HepG2 (cell line): Measurements from ENCODE around the gene CARS1. TPM values are rescaled to one million over a fixed set of nuclear protein-coding genes. Genes with fewer than 3 reads are reported as not detected.

Source experiments
- ATAC-seq: fragments of 200-7000 bp; cut with Tn5 transposase; 3 replicates; pipeline ENCODE4 v1.9.1; 2020; ENCODE audit warnings: mild to moderate bottlenecking, moderate library complexity
- BruUV-seq: library from RNA; stranded (reverse); fragments of 400-500 nt; replicated peaks from 2 replicates; lab custom pipeline; 2021; lab: Mats Ljungman, UMichigan
- CTCF ChIA-PET: fragments of 300-600 bp; formaldehyde crosslinking; extraction: SDS; loops from one replicate; lab custom pipeline; 2021; ENCODE audit warnings: low total read pairs, inconsistent platforms, low intra/inter-chr PET ratio; lab: Yijun Ruan, JAX
- POLR2A ChIA-PET: fragments of 350-600 bp; sonication (Branson Sonifier 250); formaldehyde crosslinking; loops from one replicate; lab custom pipeline; 2020; ENCODE audit warnings: antibody characterized with exemption, inconsistent platforms; lab: Yijun Ruan, JAX
- DNase-seq: peaks from one replicate; pipeline ENCODE4 v3.0.0-alpha.2; 2015; ENCODE audit warnings: low spot score
- FAIRE-seq: peaks from 3 replicates; lab custom pipeline; 2011; peaks lifted over from hg19 to GRCh38; lab: Jason Lieb, UNC
- H2AFZ ChIP-seq: one replicate; pipeline ENCODE4 v1.6.1; 2011; ENCODE audit warnings: low read length, inconsistent platforms
- H3K27ac ChIP-seq: fragments of 300-600 bp; 3 replicates; pipeline ENCODE4 v1.8.0; 2011; ENCODE audit warnings: mixed run types, mild to moderate bottlenecking, mixed read lengths, low read length, inconsistent platforms; ENCODE audit not compliant: insufficient read depth; ENCODE audit errors: extremely low read length
- H3K27me3 ChIP-seq, 2 experiments: fragments of 200-600 bp in 1 of 2; 2 replicates in 1 of 2; 3 replicates in 1 of 2; pipeline versions ENCODE4 v1.6.0 to v1.8.0; 2011; ENCODE audit warnings: low read length in 2 of 2, mild to moderate bottlenecking in 2 of 2, moderate library complexity in 2 of 2, inconsistent platforms in 1 of 2; ENCODE audit not compliant: insufficient read depth in 2 of 2, control insufficient read depth in 1 of 2
- H3K36me3 ChIP-seq, 2 experiments: fragments of 200-600 bp in 1 of 2; replicated peaks in 1 of 2; 2 replicates in 1 of 2; 3 replicates in 1 of 2; pipeline versions ENCODE4 v1.5.1 to v1.8.0; 2011; ENCODE audit warnings: low read length in 2 of 2, inconsistent platforms in 1 of 2; ENCODE audit not compliant: insufficient read depth in 2 of 2, control insufficient read depth in 1 of 2
- H3K4me1 ChIP-seq: 2 replicates; pipeline ENCODE4 v1.5.1; 2012; ENCODE audit warnings: low read length, inconsistent platforms; ENCODE audit not compliant: insufficient read depth
- H3K4me2 ChIP-seq: 2 replicates; pipeline ENCODE4 v1.6.0; 2011; ENCODE audit warnings: low read depth, low read length, inconsistent platforms
- H3K4me3 ChIP-seq, 3 experiments: fragments of 200-600 bp in 1 of 3; sonication (generic), shearing (Covaris generic) in 1 of 3; replicated peaks in 1 of 3; 2 replicates each; pipeline ENCODE4 v1.5.1; 2011 to 2016; ENCODE audit warnings: low read length in 3 of 3, inconsistent platforms in 2 of 3, low read depth in 2 of 3, mild to moderate bottlenecking in 2 of 3, control low read depth in 1 of 3, mixed read lengths in 1 of 3; ENCODE audit not compliant: insufficient read depth in 1 of 3
- H3K79me2 ChIP-seq: one replicate; pipeline ENCODE4 v1.6.1; 2011; ENCODE audit warnings: low read length, inconsistent platforms; ENCODE audit not compliant: insufficient read depth
- H3K9ac ChIP-seq: 2 replicates; pipeline ENCODE4 v1.6.0; 2011; ENCODE audit warnings: mild to moderate bottlenecking, low read depth, low read length, inconsistent platforms; ENCODE audit not compliant: insufficient read depth
- H3K9me3 ChIP-seq: 2 replicates; pipeline ENCODE4 v1.5.1; 2012; ENCODE audit warnings: mild to moderate bottlenecking, low read length
- H4K20me1 ChIP-seq: 2 replicates; pipeline ENCODE4 v1.6.0; 2011; ENCODE audit warnings: inconsistent platforms, mild to moderate bottlenecking, low read length, moderate library complexity; ENCODE audit not compliant: insufficient read depth
- AGO2 ChIP-seq: fragments of 200-400 bp; formaldehyde crosslinking; optimal IDR thresholded peaks from 2 replicates; pipeline ENCODE3; 2017; ENCODE audit warnings: mild to moderate bottlenecking, low read depth, low read length, moderate library complexity
- GATA4 ChIP-seq: sonication (generic); IDR thresholded peaks from 2 replicates; pipeline ENCODE4 v1.6.1; 2016; ENCODE audit warnings: antibody characterized with exemption, low read depth, borderline replicate concordance
- GPN1 ChIP-seq: sonication (generic); formaldehyde crosslinking; IDR thresholded peaks from 2 replicates; pipeline ENCODE4 v1.5.1; 2020; ENCODE audit warnings: missing genetic modification reagents, borderline replicate concordance
- HCFC1 ChIP-seq: fragments of 150-350 bp; IDR thresholded peaks from 2 replicates; pipeline ENCODE4 v1.6.1; 2014; ENCODE audit warnings: low read depth, low read length
- HNF4A ChIP-seq: sonication (generic); formaldehyde crosslinking; IDR thresholded peaks from 2 replicates; pipeline ENCODE4 v1.4.0; 2020; ENCODE audit warnings: missing genetic modification reagents
- HNRNPL ChIP-seq: fragments of 200-400 bp; formaldehyde crosslinking; IDR thresholded peaks from 2 replicates; pipeline ENCODE4 v1.6.1; 2017; ENCODE audit warnings: mild to moderate bottlenecking, low read depth, low read length
- MATR3 ChIP-seq: sonication (generic); formaldehyde crosslinking; IDR thresholded peaks from 2 replicates; pipeline ENCODE4 v1.4.0; 2020; ENCODE audit warnings: missing genetic modification reagents
- MAZ ChIP-seq, 2 experiments: sonication (generic) in 1 of 2; formaldehyde crosslinking in 1 of 2; IDR thresholded peaks; 2 replicates each; pipeline versions ENCODE4 v1.5.0 to v1.6.1; 2012 to 2020; ENCODE audit warnings: low read depth in 2 of 2, mild to moderate bottlenecking in 2 of 2, borderline replicate concordance in 1 of 2, improper control_type of control experiment in 1 of 2, low read length in 1 of 2, missing genetic modification reagents in 1 of 2, moderate library complexity in 1 of 2
- MED1 ChIP-seq: sonication (generic); formaldehyde crosslinking; IDR thresholded peaks from 2 replicates; pipeline ENCODE4 v1.4.0; 2020; ENCODE audit warnings: missing genetic modification reagents
- SAP130 ChIP-seq: IDR thresholded peaks from 2 replicates; pipeline ENCODE4 v1.6.1; 2016; ENCODE audit warnings: low read depth
- SOX13 ChIP-seq, 3 experiments: fragments of 450-650 bp in 1 of 3; sonication (generic) in 1 of 3; formaldehyde crosslinking in 1 of 3; IDR thresholded peaks in 2 of 3; conservative IDR thresholded peaks in 1 of 3; 2 replicates each; pipeline versions ENCODE4 v1.5.0 to v1.6.1; 2016 to 2020; ENCODE audit warnings: antibody characterized with exemption in 1 of 3, mild to moderate bottlenecking in 1 of 3, missing compliant biosample characterization in 1 of 3, missing genetic modification reagents in 1 of 3, moderate library complexity in 1 of 3
- TAF1 ChIP-seq: sonication (generic); formaldehyde crosslinking; IDR thresholded peaks from 2 replicates; pipeline ENCODE4 v1.4.0; 2020; ENCODE audit warnings: missing genetic modification reagents
- ZMAT3 ChIP-seq: sonication (generic); formaldehyde crosslinking; conservative IDR thresholded peaks from 2 replicates; pipeline ENCODE4 v1.7.0; 2021; ENCODE audit warnings: missing genetic modification reagents
- ZNF124 ChIP-seq: sonication (generic); formaldehyde crosslinking; IDR thresholded peaks from 2 replicates; pipeline ENCODE4 v1.4.0; 2020; ENCODE audit warnings: missing genetic modification reagents
- ZNF256 ChIP-seq: sonication (generic); formaldehyde crosslinking; conservative IDR thresholded peaks from 2 replicates; pipeline ENCODE4 v1.4.0; 2020; ENCODE audit warnings: missing genetic modification reagents
- ZNF281 ChIP-seq: sonication (generic); formaldehyde crosslinking; IDR thresholded peaks from 2 replicates; pipeline ENCODE4 v1.4.0; 2020; ENCODE audit warnings: missing genetic modification reagents, borderline replicate concordance
- ZNF292 ChIP-seq: sonication (generic); formaldehyde crosslinking; IDR thresholded peaks from 2 replicates; pipeline ENCODE4 v1.8.1; 2022; ENCODE audit warnings: mild to moderate bottlenecking, low read depth, missing genetic modification reagents, borderline replicate concordance
- ZNF839 ChIP-seq: sonication (generic); formaldehyde crosslinking; IDR thresholded peaks from 2 replicates; pipeline ENCODE4 v1.4.0; 2020; ENCODE audit warnings: missing genetic modification reagents, mild to moderate bottlenecking, borderline replicate concordance
- ZSCAN5A ChIP-seq: sonication (generic); formaldehyde crosslinking; IDR thresholded peaks from 2 replicates; pipeline ENCODE4 v1.8.0; 2022; ENCODE audit warnings: mild to moderate bottlenecking, missing genetic modification reagents, borderline replicate concordance
- WGBS: methylation state at CpG from one replicate; pipeline ENCODE4 v1.1.6; 2017; ENCODE audit warnings: low lambda C conversion rate; 5-methylcytosine and 5-hydroxymethylcytosine counted together
- in situ Hi-C: cut with HindIII; loops from 2 replicates; pipeline ENCODE4 v1.10.0; 2017; ENCODE audit warnings: low pct_unique_long_range_greater_than_20kb; ENCODE audit not compliant: extremely low pct_ligation_motif_present
- intact Hi-C: fragments of 100-400 bp; cut with micrococcal nuclease; formaldehyde crosslinking; loops from one replicate; pipeline ENCODE4 v1.10.0; 2022; ENCODE audit not compliant: unreplicated experiment
- polyA plus RNA-seq, 8 experiments: library from polyadenylated mRNA; depleted of rRNA in 3 of 8; stranded (reverse) in 7 of 8; unstranded in 1 of 8; fragments of >200 nt; fragmentation: Illumina TruSeq in 4 of 8; extraction: Trizol in 4 of 8; gene quantifications; 2 replicates each; pipeline versions ENCODE4 v1.2.1 to v1.2.3, GENCODE V29; 2011 to 2016; ENCODE audit warnings: low read depth in 4 of 8, missing spikeins in 1 of 8, mixed read lengths in 1 of 8; ENCODE audit not compliant: insufficient read depth in 1 of 8
- total RNA-seq, 5 experiments: library from RNA; depleted of rRNA; stranded (reverse); fragments of >200 nt; fragmentation: Illumina TruSeq; extraction: Trizol; gene quantifications; 2 replicates each; pipeline ENCODE4 v1.2.3, GENCODE V29; 2016; ENCODE audit warnings: low read depth in 1 of 5

Gene CARS1
- total and polyA plus RNA-seq, 2 of the 13 experiments (the other 11 are each of a cell fraction or from before 2014, with no cell fraction given) = 33.8 to 47.0 TPM

- TF ChIP-seq ZSCAN5A (CRISPR knock-in tag) (no peak), TAF1 (no peak), ZMAT3 (CRISPR knock-in tag) (no peak), HCFC1 (no peak)
- TF ChIP-seq, all 625 proteins: peak for 3
Observed at GRCh38 chr11:3087373-3087772, 30.1 kb upstream of the CARS1 start (continued).

GRCh38 chr11:3086671-3087150 lies 29.5 kb upstream of the CARS1 start:
- ChIA-PET POLR2A (interaction anchor here (0.7 to 1.0 kb wide), 2 partner anchors 29 to 94 kb away, joined by 3 to 5 read pairs; partner anchors contain the start of genes CARS1 and NAP1L4), CTCF (no interaction called here)
- BruUV-seq = no TSS peak
- H3K27ac ChIP-seq = no peak overlapping the region
- peak; percentile 84 for ATAC-seq
- in situ Hi-C loops (no loop called here), intact Hi-C loops (loop anchor here (1.0 kb wide), 1 partner anchor 49 kb away; no protein-coding TSS in a partner anchor)
- 12% methylated on average over 5 of the region's 9 CpGs for WGBS
- H4K20me1 ChIP-seq = no peaks in the 10 kb centered on the region
- no peak overlapping the region for H2AFZ ChIP-seq
- H3K9me3 ChIP-seq = no peaks in the 10 kb centered on the region
- H3K4me3 ChIP-seq = peak overlapping the region; percentile 32 to 56 (median 47); a peak in 5 of 6 replicates
- H3K79me2 ChIP-seq = no peaks in the 10 kb centered on the region
- DNase-seq = peak; percentile 52
- H3K9ac ChIP-seq = peak overlapping the region; percentile 12; the same call in 1 of the 2 replicates
- H3K4me2 ChIP-seq = peak overlapping the region; percentile 70
- FAIRE-seq = peak; percentile 49
- H3K36me3 ChIP-seq = no peaks in the 10 kb centered on the region
- peaks cover 39% of the 10 kb centered on the region for H3K4me1 ChIP-seq
- peaks cover 4 to 27% of the 10 kb centered on the region in 2 experiments for H3K27me3 ChIP-seq
- no peak for TF ChIP-seq ZNF124 (CRISPR knock-in tag)
- TF ChIP-seq MED1 = no peak
- TF ChIP-seq ZNF839 = 0 out of 2 replicates have a peak, but pooled peaks have one; percentile 27
- TF ChIP-seq ZNF281 (CRISPR knock-in tag) = peak; percentile 40; the same call in 1 of the 2 replicates
- no peak for TF ChIP-seq ZNF256 (CRISPR knock-in tag)
- no peak for TF ChIP-seq GATA4
- TF ChIP-seq MAZ (IDR thresholded peaks at IDR 0.05; ENCODE audit: borderline replicate concordance, low read depth, low read length) = peak; percentile 17; the same call in 1 of the 2 replicates
- TF ChIP-seq MAZ (CRISPR knock-in tag; IDR thresholded peaks at IDR 0.05; ENCODE audit: low read depth) = no peak
- no peak for TF ChIP-seq GPN1 (CRISPR knock-in tag)
- TF ChIP-seq MATR3 (CRISPR knock-in tag) = no peak
- peak; percentile 70 for TF ChIP-seq HNF4A
- TF ChIP-seq ZNF292 (CRISPR knock-in tag) = 0 out of 2 replicates have a peak, but pooled peaks have one; percentile 13
- no peak for TF ChIP-seq AGO2
- 0 out of 2 replicates have a peak, but pooled peaks have one; percentile 53 for TF ChIP-seq HNRNPL
- 0 out of 2 replicates have a peak, but pooled peaks have one; percentile 22 for TF ChIP-seq SAP130 (CRISPR knock-in tag)
- TF ChIP-seq SOX13 (IDR thresholded peaks at IDR 0.05) = 0 out of 2 replicates have a peak, but pooled peaks have one; percentile 14
- TF ChIP-seq SOX13 (CRISPR knock-in tag; conservative IDR thresholded peaks at IDR 0.05 in 1 of 2, IDR thresholded peaks at IDR 0.05 in 1 of 2) = no peak
